DMS53 treated with DMSO at 0.1 percent for 48 hours (cell line): Measurements from ENCODE around the gene TESMIN.

ENCODE experiments used
- DNase-seq: peaks from one replicate; lab custom pipeline; 2025; ENCODE audit not compliant: unreplicated experiment; lab: John Stamatoyannopoulos, UW

Gene TESMIN

DNA sequence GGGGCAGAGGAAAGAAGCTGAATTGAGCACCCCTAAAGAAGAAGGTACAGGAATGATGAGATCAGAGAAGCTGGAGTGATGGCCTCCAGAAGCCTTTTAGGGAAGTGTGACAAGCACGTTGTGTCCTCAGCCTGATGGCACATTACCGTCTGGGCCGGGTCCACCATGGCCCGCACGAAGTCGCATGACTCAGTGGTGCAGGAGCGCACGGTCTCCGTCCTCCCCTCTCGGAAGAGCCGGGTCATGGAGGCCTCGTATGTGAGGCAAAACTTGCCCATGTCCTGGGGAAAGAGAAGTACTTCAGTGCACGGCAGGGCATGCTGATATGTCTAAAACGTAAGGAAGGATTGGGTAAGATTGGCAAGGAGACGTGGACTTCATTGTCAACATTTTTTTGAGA, 11.2 kb upstream of the TESMIN start:
- no peak for DNase-seq

GRCh38 chr11:68761801-68762200, 10.5 kb upstream of the TESMIN start:
- DNase-seq: no peak

DNA sequence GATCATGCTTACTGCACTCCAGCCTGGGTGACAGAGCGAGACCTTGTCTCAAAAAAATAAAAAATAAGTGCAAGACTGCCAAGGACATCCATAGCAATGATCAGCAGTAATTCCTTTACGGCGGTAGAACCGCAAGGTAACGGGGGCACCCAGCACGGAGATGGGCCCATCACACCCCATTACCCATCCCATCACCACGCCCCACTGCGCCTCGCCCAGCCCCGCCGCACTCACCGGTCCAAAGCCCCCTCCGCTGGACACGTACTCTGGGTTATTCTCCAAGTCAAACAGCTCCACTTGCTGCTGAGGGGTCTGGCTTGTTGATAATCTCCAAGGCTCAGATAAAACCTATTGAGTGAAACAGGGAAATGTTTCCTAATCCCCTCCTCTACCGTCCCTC, 8.7 kb upstream of the TESMIN start:
- no peak for DNase-seq

DNA sequence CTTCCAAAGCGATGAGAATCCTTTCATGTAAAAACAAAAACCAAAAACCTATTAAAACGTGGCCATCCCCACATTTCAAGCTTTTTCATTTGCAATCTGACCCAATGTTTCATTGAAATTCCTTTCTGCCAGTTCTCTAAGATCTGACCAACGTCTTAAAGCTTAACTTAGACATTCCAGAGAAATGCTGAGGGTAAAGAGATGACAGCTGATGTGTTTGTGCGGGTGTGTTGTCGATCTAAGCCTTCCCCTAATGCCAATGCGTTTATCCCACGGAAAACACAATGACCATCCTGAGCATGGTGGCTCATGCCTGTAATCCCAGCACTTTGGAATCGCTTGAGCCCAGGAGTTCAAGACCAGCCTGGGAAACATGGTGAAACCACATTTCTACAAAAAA, 6.4 kb upstream of the TESMIN start:
- DNase-seq: no peak

DNA sequence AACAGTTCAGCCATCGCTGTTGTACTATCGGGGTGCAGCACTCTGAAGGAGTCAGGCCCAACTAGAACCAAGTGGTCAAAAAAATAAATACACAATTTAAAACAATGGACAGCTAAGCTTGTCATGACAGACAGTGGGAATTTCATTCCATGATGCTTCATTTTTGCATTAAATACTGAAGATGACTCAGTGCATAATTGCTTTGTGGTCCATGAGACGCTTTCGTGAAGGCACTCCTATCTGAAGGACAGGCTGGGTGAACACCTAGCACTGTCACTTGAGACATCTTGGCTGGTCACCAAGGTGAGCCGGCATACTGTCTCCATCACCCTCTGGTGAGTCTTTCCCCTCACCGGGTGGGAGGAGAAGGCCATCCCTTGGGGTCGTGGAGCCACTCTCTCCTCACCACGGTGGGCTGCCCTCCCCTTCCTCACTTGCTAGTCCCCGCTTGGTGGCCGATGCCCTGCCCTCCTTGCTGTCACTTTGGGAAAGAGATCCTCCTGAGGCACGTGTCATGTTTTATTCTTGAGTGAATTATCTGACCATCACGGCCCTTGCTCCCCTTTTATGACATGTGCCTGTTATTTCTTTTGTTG, 4.9 kb upstream of the TESMIN start:
- DNase-seq: no peak

DNA sequence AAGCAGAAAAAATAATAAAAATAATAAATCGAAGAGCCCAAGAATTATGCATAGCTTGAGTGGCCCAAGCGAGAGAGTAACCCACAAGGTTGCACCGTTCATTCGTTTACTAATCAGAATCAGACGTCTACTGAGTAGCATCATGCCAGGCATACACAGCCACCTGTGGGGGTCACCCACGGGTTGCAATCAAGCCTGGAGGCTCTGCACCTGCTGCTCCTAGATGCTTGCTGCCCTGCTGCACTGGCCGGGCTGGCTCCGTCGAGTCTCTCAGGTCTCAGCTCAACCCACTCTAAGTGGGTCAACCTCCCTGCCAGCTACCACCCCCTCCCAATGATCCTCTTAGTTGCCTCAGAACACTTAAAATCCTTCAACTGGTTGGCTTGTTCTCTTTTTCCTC, 2.0 kb upstream of the TESMIN start:
- DNase-seq: no peak

DNA sequence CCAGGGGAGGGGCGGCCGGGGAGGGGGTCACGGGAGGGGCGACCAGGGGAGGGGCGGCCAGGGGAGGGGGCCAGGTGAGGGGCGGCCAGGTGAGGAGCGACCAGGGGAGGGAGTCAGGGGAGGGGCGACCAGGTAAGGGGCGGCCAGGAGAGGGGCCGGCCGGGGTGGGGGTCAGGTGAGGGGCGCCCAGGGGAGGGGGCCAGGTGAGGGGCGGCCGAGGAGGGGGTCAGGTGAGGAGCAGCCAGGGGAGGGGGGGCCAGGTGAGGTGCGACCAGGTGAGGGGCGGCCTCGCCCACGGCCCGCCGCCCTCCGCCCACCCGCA, 355 bp downstream of the TESMIN start:
- no peak for DNase-seq

GRCh38 chr11:68750195-68751003, 921 bp downstream of the TESMIN start:
- no peak for DNase-seq

DNA sequence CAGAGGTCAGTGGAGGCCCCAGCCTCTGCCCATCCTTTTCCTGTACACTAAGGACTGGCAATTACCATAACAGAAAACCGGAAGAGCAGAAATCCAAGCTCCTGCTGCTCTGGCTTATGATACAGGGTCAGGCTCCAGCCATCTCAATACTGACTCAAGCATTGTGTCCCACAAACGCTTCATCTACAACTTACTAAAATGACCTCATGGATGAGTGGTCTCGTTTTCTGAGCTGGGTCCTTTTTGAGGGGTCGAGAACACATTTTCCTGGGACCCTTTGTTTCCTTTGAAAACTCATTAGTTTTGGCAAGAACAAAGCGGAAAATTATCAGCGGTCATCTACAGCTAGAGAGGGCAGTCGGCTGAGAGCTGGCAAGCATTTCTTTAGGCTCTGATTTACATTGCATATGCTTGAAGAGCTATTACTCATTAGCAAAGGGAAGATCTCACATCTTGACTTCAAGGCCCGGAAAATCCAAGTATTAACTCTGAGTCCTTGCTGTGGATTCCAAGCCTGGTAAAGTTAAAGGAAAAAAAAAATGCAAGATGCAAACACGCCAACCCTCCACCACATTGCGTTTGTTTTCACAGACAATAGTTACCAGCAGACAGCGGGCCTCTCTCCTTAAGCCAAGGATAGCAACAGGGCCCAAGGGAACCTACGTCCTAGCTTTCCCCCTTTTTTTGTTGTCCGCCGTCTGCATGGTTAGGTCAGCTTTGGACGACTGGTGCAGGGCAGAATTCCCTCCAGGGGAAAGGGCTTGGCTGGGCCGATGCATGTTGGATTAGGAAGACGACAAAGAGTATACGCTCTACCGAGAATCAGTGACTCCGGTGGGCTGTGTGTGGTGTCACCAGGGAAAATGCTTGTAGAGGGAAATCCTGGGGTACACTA, 1.8 kb downstream of the TESMIN start:
- no peak for DNase-seq

GRCh38 chr11:68748061-68748460, 3.3 kb downstream of the TESMIN start:
- DNase-seq: no peak

DNA sequence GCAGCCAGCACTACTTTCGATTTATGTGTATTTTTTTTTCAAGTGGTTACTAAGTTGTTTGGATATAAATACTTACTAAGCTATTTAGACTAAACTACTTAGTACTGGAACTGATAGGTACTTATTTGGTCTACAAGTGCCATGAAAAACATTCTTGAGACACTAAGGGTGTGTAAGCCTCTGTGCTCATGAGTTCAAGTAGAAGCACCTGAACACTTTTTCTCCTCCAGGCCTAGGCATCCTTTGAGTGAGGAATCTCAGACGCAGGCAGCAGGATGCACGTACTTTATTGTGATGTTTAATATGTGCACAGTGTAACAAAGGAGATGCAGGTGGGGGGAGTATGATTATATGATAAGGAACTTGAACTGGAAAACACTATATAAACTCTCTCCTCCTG, 7.8 kb downstream of the TESMIN start:
- DNase-seq: no peak

DNA sequence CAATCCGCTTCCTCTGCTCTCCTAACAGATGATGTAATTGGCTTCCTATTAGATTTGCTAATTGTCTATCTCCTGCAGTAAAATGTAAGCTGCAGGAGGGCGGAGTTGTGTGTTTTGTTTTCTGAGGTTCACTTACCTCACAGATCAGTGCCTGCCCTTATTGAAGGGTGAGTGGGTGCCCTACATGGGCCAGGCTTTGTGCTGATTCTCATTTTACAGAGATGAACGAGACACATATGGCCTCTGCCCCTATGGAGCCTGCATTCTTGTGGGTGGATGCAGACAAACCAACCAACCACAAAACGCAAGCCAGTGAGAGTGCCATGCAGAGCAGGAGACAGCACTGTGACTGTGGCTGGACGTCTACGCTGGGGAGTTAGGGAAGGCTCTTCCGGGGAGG, 9.9 kb downstream of the TESMIN start:
- DNase-seq: no peak

DNA sequence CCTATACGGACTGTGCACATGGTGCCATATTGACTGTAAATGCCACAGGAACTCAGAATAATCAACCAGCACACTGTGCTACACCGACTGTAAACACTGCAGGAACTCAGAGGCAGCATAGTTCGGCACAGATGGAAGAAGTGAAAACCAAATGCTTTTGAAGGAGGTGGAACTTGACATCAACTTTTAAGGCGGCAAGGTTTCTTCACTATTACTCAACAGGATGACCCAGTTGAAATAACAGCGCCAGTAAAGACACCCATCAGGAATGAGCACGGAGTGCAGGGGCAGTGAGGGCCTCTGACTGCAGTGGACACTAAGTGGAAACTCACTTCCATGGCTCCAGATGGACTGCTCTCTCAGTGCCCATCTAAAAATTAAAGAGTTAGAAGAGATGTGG, 15.7 kb downstream of the TESMIN start:
- DNase-seq: no peak

DNA sequence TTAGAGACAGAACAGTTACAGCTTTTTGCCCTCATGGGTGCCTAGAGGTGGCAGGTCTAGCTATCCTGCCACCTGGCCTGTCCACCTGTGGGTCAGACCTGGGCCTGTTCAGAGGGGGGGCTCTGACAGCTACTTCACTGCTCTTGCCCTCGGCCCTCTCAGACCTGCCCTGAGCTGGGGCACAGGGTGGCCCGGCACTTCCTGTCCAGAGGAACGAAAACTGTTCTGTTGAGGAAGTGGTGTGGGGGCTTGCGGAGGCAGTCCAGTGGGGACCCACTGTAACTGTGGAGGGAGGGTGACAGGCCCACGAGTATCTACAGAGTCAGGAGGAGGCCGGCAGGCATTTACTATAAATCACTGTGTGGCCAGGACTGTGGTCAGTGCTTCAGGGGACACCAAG, 16.2 kb downstream of the TESMIN start:
- no peak for DNase-seq

DNA sequence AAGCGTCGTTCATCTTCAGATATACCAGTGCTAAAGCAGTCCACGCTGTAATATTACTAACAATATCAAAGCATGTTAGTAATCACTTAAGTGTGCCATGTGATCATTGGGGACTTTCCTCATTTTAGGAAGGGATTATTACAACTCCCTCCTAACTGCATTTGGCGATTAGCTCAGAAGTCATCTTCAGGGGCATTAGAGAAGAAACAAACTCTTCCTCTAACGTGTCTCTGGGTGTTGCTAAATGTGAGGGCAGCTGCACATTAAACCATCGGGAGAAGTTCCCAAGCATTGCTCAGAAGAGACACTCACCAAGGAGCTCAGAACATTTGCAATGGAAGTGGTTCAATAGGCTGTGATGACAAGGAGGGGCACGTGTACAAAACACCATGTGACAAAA, 17.2 kb downstream of the TESMIN start:
- DNase-seq: no peak

GRCh38 chr11:68727783-68728182, 23.5 kb downstream of the TESMIN start:
- no peak for DNase-seq

DNA sequence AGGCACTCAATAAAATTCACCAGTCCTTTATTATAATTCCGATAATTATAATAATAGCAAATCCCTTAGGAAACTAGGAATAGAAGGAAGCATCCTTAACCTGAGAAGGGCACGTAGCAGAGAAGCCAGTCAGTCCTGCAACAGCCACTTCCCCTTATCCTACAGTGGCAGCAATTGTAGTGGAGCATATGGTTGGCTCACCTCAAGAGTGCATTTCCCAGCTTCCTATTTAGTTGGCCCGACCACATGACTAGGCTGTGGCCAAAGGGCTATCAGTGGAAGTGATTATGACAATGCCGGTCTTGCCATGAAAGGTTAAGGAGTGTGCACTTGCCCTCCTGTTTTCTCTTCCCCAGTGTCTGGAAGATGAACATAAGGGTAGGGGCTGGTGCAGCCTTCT, 27.0 kb downstream of the TESMIN start:
- no peak for DNase-seq

DNA sequence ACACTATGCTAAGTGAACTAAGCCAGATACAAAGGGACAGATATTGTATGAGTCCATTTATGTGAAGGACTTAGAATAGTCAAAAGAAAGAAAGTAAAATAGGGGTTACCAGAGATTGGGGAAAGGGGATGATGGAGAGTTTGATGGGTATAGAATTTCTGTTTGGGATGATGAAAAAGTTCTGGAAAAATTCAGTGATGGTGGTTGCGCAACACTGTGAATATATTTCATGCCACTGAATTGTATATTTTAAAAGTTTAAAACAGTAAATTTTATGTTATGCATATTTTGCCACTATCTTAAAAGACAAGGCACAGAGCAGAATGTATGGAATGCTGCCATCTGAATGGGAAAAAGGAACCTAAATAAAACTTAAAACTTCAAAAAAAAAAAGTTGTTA, 29.2 kb downstream of the TESMIN start:
- DNase-seq: no peak

DNA sequence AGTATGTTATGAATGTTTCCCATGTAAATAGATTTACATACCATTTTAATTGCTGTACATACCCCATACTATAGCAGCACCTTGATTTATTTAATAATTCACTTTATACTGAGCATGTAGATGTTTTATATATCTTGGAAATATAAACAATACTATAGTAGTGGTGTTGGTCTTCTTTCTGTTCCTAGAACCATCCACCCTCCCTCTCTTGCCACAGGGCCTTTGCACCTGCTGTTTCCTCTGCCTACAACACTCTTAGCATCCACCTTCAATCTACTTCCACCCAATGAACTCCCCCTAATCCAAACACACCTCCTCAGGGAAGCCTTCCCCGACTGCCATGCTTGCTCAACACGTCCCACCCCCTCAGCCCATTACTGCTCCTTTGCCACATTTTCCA, 30.2 kb downstream of the TESMIN start:
- no peak for DNase-seq

DNA sequence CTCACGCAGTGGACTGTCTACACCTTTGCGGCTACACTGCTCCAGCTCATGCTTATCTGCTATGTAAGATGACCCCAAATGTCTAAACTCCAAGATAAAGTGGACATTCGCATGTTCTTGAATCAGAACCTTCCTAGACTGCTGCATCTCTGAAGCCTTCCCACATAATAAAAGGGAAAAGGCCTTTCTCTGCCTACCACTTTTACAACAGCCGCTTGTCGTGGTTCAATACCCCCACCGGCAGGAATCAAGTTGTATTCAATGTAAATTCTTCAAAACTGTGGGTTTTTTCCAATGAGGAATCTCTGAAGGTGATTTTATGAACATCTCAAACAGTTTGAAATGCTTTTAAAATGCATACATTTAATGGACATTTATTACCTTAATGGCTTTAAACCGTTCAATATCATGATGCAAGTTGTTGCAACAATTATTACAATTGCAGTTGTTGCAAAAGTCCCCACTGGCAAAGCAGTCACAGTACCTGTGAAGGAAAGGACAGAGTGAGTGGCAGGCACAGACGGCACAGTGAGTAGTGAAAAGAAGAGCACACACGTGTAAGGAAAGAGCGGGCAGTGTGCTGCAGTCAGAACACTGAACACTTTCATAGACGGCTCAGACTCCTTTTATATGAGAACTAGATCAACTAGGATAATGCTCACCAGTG, 35.7 kb downstream of the TESMIN start:
- no peak for DNase-seq

DNA sequence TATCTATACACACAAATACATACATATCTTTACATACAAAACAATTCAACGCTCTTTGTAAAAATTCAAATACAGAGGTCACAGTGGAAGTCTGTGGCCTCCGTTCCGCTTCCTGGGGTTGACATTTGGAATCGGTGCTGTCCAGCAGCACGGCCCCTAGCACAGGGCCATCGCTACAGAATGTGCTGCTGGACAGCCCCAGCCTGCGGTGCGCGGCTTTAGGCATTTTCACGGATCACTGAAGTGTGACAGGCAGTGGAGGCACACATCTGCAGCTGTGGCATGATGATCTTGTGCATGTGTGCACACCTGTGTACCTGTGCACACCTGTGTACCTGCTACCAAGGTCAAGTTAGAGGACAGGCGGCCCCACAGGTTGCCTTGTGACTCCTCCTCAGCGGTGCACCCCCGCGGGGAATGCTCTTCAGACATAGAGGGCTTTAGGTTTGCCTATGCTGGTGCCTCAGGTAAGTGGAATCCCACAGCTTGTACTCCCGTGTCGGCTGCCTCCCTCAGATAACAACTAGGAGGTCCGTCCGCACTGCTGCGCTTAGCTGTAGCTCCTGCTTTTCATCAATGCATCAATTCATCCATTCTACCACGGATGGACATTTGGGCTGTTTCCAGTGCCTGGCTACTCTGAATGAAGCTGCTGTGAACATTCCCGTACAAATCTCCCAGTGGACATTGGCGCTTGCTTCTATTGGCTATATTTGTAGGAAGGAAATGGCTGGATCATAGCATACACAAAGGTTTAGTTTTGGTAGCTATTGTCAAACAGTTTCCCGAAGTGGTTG, 37.1 kb downstream of the TESMIN start:
- no peak for DNase-seq
